NCI-H1092 (cell line): ENCODE results near the gene SYTL3.
"Not testable (repeated sequence)": the region's sequence is repeated elsewhere in the genome, so short reads cannot be mapped to it uniquely, and the experiment has no call there.

Experiments used
- DNase-seq: peaks from one replicate; lab custom pipeline; 2025; lab: John Stamatoyannopoulos, UW

Gene SYTL3

DNA sequence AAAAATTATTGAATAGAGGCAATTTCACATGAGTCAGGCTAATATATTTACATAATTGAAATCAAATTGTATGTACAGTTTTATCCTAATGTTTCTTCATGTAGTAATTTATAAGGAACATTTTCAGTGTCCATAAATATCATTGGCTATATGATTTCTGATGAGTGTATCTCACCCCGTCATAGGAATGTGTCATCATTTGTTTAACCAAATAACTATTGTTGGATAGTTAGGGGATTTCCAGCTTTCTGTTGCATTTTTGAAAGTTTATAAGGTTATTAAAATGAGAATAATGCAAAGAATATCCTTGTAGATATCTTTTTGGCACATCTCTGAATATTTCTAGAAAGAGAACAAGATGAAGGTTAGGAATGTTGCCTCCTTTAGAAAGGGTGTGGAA, 39.0 kb downstream of the SYTL3 start:
- DNase-seq, result no peak

GRCh38 chr6:158694913-158695312, 45.1 kb downstream of the SYTL3 start:
- DNase-seq, result no peak

DNA sequence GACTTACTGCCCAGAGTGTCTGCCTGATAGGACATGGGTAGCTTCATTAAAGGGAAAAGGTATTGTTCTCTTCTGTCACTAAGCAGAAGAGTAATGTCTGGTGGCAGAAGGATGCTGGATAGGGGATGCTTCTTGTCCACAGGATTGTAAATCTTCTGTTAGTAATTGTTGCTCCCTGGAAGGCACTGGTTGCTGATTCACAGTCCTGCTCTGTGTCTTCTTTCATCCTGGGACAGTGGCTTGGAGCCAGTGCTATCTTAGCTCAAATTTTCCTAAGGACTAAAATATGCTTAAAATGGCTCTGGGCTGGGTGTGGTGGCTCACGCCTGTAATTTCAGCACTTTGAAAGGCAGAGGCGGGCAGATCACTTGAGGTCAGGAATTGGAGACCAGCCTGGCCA, 48.0 kb downstream of the SYTL3 start:
- no peak for DNase-seq

DNA sequence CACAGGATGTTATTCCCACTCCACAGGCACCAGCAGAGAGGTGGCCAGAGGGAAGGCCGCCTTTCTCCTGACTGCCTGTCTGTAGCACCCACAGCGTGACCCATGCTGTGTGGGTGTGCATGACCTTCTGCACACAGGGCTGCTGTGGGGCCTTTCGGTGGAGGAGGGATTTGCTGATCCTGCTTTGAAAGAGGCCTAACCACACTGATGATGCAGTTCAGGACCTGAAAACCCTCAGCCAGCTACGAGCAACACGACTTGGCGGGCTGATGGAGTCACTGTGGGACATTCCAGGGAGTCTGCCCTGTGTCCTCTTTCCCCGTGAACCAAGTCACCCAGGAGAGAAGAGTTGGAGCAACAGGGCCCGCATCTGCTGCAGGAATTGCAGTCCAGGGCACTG, 49.1 kb downstream of the SYTL3 start:
- no peak for DNase-seq

DNA sequence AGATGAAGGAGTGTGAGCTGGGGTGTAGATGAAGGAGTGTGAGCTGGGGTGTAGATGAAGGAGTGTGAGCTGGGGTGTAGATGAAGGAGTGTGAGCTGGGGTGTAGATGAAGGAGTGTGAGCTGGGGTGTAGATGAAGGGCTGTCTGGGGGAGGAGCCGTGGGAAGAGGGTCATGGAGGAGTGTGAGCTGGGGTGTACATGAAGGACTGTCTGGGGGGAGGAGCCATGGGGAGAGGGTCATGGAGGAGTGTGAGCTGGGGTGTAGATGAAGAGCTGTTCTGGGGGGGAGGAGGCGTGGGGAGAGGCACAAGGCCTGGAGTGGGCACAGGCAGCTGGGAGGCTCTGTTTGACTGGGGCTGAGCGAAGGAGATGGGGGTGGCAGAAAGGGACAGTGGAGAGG, 51.4 kb downstream of the SYTL3 start:
- not testable (repeated sequence) for DNase-seq

DNA sequence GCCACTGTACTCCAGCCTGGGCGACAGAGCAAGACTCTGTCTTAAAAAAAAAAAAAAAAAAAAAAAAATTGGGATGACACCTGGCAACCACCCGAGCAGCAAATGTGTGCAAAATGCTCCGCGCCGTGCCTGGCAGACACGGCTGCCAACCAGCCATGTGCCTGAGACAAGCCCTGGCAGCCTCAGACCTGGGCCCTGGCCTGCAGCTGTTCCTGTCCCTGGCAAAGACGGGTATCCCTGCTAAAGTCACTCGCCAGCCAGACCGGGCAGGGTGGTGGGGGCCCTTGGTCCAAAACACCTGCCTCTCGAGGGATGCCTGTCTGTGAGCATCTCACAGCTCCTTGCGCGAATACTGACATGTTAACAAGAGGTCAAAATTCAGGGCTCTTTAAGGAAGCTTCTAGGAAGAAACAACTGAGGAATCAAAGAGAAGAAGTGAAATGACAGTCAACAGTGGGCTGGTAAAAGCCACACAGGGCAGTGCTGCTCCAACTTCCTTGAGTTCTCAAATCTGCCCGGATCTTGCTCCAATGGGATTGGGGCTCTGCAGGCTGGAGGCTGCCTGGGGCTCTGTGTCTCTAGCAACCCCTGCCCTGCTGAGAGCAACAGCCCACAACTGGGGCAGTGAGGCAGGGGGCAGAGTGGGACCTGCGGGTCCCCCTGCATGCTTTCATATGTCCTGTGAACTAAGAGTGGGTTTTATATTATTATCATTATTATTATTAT, 53.4 kb downstream of the SYTL3 start:
- no peak for DNase-seq

DNA sequence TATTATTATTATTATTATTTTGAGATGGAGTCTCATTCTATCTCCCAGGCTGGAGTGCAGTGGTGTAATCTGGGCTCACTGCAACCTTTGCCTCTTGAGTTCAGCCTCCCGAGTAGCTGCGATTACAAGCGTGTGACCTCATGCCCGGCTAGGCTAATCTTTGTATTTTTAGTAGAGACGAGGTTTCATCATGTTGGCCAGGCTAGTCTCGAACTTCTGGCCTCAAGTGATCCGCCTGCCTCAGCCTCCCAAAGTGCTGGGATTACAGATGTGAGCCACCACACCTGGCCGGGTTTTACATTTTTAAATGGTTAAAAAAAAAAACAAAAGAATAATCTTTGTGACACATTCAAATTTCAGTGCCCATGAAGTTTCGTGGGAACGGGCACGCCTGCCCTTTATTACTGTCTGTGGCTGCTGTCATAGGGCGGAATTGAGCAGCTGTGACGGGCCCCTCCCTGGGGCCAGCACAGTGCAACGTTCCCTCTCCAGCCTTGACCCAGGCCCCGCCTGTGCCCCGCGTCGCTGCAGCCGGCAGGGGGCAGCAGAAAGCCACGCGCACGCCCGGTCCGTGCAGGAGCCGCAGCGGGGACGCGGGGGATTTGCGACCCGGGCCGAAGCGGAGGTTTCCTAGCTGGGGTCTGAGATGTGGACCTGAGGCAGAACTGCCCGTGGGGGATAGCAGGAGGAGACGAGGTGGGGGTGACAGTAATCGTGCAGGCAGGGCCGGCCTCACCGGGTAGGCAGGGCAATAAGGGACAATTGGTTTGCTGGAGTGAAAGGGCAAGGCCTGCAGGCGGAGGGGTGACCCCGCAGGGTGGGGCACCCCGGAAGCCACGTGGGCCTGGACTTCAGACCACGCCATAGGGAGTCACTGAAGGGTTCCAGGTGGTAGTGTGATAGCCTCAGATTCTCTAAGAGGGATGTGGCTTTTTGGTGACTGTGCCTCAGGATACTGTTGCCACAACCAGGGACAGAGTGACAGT, 54.3 kb downstream of the SYTL3 start:
- DNase-seq, result peak; percentile 59

DNA sequence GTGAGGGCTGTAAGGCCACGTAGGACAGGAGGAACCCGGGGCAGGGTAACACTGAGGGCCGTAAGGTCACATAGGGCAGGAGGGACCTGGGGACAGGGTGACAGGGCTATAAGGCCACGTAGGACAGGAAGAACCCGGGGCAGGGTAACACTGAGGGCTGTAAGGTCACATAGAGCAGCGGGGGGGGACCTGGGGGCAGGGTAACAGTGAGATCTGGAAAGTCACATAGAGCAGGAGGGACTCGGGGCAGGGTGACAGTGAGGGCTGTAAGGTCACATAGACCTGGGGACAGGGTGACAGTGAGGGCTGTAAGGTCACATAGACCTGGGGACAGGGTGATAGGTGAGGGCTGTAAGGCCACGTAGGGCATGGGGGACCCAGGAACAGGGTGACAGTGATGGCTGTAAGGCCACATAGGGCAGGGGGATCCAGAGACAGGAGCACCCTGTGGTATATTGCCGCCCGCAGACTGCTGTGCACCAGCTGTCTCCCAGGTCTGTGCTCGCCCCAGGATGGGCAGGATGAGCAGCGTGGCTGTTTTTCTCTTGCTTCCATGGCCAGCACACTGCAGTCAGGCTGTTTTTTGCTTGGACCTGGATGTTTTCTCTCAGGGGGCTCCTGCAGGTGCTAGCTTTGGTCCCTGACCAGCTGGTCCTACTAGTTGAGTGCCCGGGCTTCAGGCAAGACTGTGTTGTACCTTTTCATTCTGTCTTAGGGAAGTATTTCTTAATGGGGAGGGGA, 55.7 kb downstream of the SYTL3 start:
- no peak for DNase-seq

DNA sequence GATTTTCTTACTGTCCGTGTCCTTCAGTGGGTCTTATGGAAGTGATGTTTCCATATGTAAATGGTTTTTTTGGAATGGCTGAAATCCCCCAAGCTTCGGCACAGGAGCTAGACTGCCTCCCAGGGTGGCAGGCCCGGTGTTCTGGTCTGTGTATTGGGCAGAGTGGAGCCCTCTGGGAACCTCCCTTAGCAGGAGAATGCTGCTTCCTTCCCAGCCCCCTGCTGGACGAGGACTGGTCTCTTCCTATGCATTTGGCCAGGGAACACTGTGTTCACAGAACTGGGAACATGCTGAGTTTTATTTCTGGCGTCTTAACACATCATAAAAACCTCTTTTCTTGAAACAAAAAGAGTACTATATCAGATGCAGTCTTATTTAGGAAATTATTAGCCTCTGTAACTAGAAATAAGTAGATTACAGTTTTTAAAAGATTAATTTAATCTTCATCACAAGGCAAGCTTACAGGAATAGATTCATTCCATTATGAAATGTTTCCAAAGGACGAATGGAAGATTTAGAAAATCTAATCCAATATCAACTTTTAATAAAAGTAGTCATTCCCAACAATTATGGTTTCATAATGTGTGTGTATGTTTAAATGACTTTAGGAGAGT, 56.6 kb downstream of the SYTL3 start:
- peak; percentile 32 for DNase-seq

DNA sequence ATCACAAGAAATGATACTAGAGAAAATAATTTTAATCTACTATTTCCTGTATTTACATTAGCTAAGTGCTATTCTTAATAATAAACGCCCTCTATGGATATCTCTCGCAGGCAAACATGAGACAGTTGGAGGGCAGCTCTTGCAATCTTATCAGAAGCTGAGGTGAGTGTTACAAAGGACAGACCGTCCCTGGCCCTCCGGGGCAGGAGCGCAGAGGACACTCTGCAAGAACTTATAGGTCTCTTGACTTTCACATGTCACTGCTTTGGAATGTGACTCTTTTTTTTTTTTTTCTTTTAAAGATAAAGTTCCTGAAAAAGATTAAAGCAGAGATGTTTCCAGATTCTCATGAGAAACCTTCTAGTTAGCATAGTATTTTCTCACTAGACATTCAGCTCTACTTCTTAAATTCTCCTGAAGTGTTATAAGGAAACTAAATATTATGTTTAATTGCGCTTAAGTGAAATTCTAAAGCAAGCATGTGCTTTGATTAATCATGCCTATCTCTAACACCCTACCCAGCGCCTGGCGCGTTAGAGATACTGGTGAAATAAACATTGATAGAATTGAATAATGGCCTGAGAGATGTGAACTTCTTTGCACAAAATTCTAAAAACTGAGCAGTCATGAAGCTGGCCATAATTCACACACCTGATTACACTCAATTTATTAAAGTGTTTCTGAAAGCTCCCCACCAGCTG, 57.4 kb downstream of the SYTL3 start:
- no peak for DNase-seq

DNA sequence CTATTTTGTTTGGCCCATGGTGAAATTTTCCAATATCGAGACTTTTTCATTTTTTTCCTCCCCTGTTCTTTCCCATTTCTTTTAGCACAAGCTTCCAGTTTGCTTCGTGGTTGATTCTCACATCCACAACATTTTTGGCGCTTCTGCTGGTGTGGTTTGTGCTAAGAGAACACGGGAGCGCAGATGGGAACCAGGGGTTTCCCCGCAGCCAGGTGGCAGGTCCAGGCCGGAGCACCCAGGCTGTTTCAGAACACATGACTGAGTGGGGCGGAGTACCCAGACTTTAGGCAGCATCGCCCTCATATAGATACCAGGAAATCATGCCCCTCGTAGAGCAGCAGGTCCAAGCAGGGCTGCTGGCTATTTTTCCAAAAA, 58.0 kb downstream of the SYTL3 start:
- no peak for DNase-seq

- DNase-seq, result no peak
Measured at GRCh38 chr6:158708239-158708638, 58.4 kb downstream of the SYTL3 start.

GRCh38 chr6:158709809-158710208, 60.0 kb downstream of the SYTL3 start:
- no peak for DNase-seq

DNA sequence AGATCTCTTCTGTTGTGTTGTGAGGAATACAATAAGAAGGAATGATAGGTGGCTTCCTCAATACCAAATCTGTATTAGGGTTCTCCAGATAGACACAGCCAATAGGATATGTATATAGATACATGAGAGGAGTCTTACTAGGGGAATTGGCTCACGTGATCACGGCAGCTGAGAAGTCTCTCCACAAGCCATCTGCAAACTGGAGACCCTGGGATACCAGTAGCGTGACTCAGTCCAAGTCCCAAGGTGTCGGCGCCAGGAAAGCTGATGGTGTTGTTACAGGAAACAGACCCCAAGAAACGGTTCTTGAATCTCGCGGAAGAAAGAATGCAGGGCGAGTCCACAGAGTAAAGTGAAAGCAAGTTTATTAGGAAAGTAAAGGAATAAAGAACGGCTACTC, 61.4 kb downstream of the SYTL3 start:
- no peak for DNase-seq

GRCh38 chr6:158713469-158713868, 63.6 kb downstream of the SYTL3 start:
- no peak for DNase-seq

DNA sequence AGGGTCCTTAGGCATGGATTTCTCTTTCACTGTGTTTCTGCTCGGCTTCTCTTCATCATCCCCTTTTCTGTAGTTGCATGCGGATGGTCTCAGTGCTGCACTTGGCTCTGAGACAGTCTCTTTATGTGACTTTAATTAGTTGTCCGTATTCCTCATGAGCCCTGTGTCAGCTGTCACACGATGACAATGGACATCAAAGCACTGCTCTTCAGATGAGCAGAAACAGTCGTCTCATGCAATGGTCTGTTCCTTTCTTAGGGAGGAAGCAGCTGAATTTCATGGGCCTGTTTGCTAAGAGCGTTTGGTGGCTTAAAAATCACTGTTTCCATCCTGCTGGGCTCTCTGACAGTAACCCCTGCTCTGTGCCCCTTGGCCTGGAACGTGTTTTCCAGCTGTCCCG, 64.9 kb downstream of the SYTL3 start:
- DNase-seq, result no peak

GRCh38 chr6:158715330-158716311, 65.8 kb downstream of the SYTL3 start:
- DNase-seq, result no peak

- DNase-seq, result no peak
Measured at GRCh38 chr6:158717341-158718330, 67.8 kb downstream of the SYTL3 start.

GRCh38 chr6:158718461-158719046, 68.7 kb downstream of the SYTL3 start:
- DNase-seq, result peak; percentile 57
